ENCODE data around the gene PHAX. TPM values are rescaled to one million over a fixed set of nuclear protein-coding genes. Genes with fewer than 3 reads are reported as not detected.

The PHAX gene
- total and polyA plus RNA-seq, 9 donors, result 24.1 to 63.7 (median 33.5) TPM

GRCh38 chr5:126579716-126580115 is 21.0 kb upstream of the PHAX start:
- intact Hi-C loops (cut with DNase I), result no loop called here
- no peak overlapping the region for H3K4me3 ChIP-seq
- 85 to 96% (median 93%) methylated on average over 2 of the region's 2 CpGs for WGBS, 3 donors
- H3K27me3 ChIP-seq, result no peaks in the 10 kb centered on the region
- H3K27ac ChIP-seq, result no peak overlapping the region
- no peaks in the 10 kb centered on the region for H3K36me3 ChIP-seq
- TF ChIP-seq EP300 (IDR thresholded peaks at IDR 0.05) (no peak), CTCF (IDR thresholded peaks at IDR 0.05) (no peak), POLR2A (IDR thresholded peaks at IDR 0.05) (no peak)
- DNase-seq, result no peak
- H3K4me1 ChIP-seq (ENCODE audit: insufficient read depth), result no peaks in the 10 kb centered on the region
- H3K9me3 ChIP-seq, result no peaks in the 10 kb centered on the region

GRCh38 chr5:126583761-126584160 is 17.0 kb upstream of the PHAX start:
- no peak for TF ChIP-seq CTCF (IDR thresholded peaks at IDR 0.05)
- no peak for TF ChIP-seq POLR2A (IDR thresholded peaks at IDR 0.05)
- DNase-seq, result no peak
- Histone ChIP-seq H3K27ac (no peak overlapping the region), H3K27me3 (no peaks in the 10 kb centered on the region), H3K4me3 (no peak overlapping the region), H3K9me3 (no peaks in the 10 kb centered on the region), H3K36me3 (no peaks in the 10 kb centered on the region), H3K4me1 (ENCODE audit: insufficient read depth) (peaks cover 7% of the 10 kb centered on the region)
- 84 to 89% (median 87%) methylated on average over 3 of the region's 3 CpGs for WGBS, 3 donors
- intact Hi-C loops (cut with DNase I), result no loop called here

DNA sequence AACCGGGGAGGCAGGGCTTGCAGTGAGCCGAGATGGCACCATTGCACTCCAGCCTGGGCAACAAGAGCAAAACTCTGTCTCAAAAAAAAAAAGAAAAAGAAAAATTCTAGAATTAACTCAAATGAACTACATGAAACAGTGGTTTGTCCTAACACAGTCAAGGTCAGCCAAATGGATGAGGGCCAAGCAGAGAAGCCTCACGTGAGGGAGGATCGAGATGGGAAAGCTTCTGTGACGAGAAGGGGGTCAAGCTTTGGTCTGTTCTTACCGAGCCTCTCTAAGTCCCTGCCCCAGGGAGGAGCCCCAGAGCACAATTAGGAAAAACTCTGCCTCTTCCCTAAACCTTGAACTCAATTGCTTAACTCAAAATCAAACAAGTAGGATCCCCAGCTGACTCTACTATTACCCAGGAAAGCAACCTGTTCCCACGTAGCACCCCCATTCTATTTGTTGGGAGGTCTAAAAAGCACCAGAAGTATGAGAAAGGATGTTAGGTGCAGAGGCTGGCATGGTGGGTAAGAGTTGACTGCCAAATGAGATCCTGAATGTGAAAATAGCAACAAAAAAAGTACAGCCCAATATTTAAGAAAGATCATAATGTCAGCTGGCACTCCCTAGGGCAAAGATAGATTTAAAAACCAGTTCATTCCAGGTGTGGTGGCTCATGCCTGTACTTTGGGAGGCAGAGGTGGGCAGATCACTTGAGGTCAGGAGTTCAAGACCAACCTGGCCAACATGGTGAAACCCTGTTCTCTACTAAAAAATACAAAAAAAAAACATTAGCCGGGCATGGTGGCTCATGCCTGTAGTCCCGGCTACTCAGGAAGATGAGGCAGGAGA is 13.0 kb upstream of the PHAX start:
- Histone ChIP-seq H3K36me3 (no peaks in the 10 kb centered on the region), H3K4me3 (no peak overlapping the region), H3K27me3 (no peaks in the 10 kb centered on the region), H3K4me1 (ENCODE audit: insufficient read depth) (peaks cover 11% of the 10 kb centered on the region), H3K27ac (peak overlapping the region; percentile 3 to 59), H3K9me3 (no peaks in the 10 kb centered on the region)
- TF ChIP-seq CTCF (IDR thresholded peaks at IDR 0.05) (no peak), EP300 (IDR thresholded peaks at IDR 0.05) (no peak), POLR2A (IDR thresholded peaks at IDR 0.05) (no peak)
- DNase-seq, result peak; percentile 84 to 92 (median 88)
- WGBS, 3 donors, result 25 to 34% (median 31%) methylated on average over 9 of the region's 9 CpGs
- intact Hi-C loops (cut with DNase I), result no loop called here

DNA sequence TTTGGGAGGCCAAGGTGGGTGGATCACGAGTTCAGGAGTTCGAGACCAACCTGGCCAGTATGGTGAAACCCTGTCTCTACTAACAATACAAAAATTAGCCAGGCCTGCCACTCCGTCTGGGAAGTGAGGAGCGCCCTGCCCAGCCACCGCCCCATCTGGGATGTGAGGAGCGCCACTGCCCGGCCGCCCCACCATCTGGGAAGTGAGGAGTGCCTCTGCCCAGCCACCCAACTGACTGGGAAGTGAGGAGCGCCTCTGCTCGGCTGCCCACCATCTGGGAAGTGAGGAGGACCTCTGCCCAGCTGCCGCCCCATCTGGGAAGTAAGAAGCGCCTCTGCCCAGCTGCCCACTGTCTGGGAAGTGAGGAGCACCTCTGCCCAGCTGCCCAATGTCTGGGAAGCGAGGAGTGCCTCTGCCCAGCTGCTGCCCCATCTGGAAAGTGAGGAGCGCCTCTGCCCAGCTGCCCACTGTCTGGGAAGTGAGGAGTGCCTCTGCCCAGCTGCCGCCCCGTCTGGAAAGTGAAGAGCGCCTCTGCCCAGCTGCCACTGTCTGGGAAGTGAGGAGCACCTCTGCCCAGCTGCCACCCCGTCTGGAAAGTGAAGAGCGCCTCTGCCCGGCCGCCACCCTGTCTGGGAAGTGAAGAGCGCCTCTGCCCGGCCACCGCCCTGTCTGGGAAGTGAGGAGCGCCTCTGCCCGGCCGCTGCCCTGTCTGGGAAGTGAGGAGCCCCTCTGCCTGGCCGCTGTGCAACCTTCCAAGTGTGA is 11.0 kb upstream of the PHAX start:
- TF ChIP-seq CTCF (IDR thresholded peaks at IDR 0.05), result no peak
- no peak for TF ChIP-seq POLR2A (IDR thresholded peaks at IDR 0.05)
- TF ChIP-seq EP300 (IDR thresholded peaks at IDR 0.05), result no peak
- no peaks in the 10 kb centered on the region for H3K9me3 ChIP-seq
- intact Hi-C loops (cut with DNase I), result loop anchor here in 3 of 4 donors (5.0 to 10.0 kb wide), 3 partner anchors 45 to 245 kb away; no protein-coding TSS in a partner anchor
- DNase-seq, result no peak
- H3K27me3 ChIP-seq, result no peaks in the 10 kb centered on the region
- peaks cover 11% of the 10 kb centered on the region for H3K4me1 ChIP-seq (ENCODE audit: insufficient read depth)
- H3K4me3 ChIP-seq, result no peak overlapping the region
- WGBS, 3 donors, result 92 to 96% (median 93%) methylated on average over 28 of the region's 28 CpGs
- no peaks in the 10 kb centered on the region for H3K36me3 ChIP-seq
- H3K27ac ChIP-seq, result no peak overlapping the region
